ENCODE results near the gene PSMB8.

PSMB8 gene

DNA sequence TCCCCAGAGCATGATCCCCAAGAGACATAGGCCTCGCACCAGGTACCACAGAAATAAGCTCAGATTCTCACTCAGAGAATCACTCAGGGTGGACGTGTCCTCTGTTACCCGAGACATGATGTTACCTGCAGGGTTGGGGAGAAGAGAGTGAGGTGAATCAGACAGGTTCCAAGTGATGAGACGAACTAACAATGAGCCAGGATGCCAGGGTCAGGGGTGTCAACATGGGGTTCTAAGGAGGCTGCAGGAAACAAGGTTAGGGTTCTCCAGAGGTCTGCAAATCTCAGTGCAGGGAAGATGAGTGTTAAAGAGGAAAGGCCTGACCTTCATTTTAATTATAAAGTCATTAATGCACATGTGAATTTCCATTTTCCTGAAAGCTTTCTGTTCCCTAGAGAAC is 7.2 kb upstream of the PSMB8 start:
- Histone ChIP-seq H2BK120ac (ENCODE audit: low read depth, low read length) (no peak overlapping the region), H3K18ac (ENCODE audit: low read length) (no peak overlapping the region), H3K4me2 (ENCODE audit: low read length) (no peak overlapping the region), H3K9ac (ENCODE audit: low read length) (no peak overlapping the region), H2BK15ac (replicated peaks; ENCODE audit: low read depth) (no peak overlapping the region), H4K8ac (ENCODE audit: low read depth, low read length) (no peak overlapping the region), H2AK5ac (ENCODE audit: low read length) (no peak overlapping the region), H3K79me2 (ENCODE audit: control insufficient read depth, insufficient read depth, low read length) (no peaks in the 10 kb centered on the region), H2BK5ac (ENCODE audit: low read length) (no peak overlapping the region), H4K5ac (ENCODE audit: low read length) (no peak overlapping the region), H3K27me3 (ENCODE audit: insufficient read depth, low read length, poor library complexity) (peaks cover 25% of the 10 kb centered on the region), H3K56ac (ENCODE audit: low read length) (no peak overlapping the region), H3K23ac (ENCODE audit: low read length) (no peak overlapping the region), H3K4ac (ENCODE audit: low read depth, low read length) (no peak overlapping the region), H3K79me1 (ENCODE audit: low read length) (no peaks in the 10 kb centered on the region), H3K4me1 (ENCODE audit: control insufficient read depth, low read depth, low read length) (no peaks in the 10 kb centered on the region), H3K27ac (ENCODE audit: low read depth, low read length) (no peak overlapping the region), H3K36me3 (ENCODE audit: control insufficient read depth, insufficient read depth, low read length) (no peaks in the 10 kb centered on the region), H3K4me3 (ENCODE audit: low read length) (no peak overlapping the region)
- DNase-seq, result no peak
- WGBS (ENCODE audit: extremely low coverage, insufficient coverage, low lambda C conversion rate), result no CpG with 5 or more reads among the region's 4 CpGs

DNA sequence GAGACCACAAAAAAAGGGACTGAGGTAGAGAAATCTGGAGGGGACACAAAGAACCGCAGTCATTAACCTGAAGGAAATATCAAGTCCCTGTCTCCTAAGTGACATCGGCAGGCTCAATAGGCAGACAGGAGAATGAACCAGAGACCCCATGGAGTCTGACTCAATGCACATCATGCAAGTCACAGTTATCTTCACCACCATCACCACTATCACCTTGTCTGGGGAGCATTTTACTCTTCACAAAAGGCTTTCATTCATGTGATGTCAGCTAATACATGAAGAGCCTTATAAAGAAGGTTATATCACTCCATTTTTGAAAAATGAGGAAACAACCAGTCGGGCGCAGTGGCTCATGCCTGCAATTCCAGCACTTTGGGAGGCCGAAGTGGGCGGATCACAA is 5.3 kb upstream of the PSMB8 start:
- no peaks in the 10 kb centered on the region for H3K79me1 ChIP-seq (ENCODE audit: low read length)
- H3K79me2 ChIP-seq (ENCODE audit: control insufficient read depth, insufficient read depth, low read length), result no peaks in the 10 kb centered on the region
- no peak overlapping the region for H3K27ac ChIP-seq (ENCODE audit: low read depth, low read length)
- no peak overlapping the region for H3K4ac ChIP-seq (ENCODE audit: low read depth, low read length)
- no peak overlapping the region for H3K4me3 ChIP-seq (ENCODE audit: low read length)
- no peak for DNase-seq
- H3K56ac ChIP-seq (ENCODE audit: low read length), result no peak overlapping the region
- no peak overlapping the region for H3K4me2 ChIP-seq (ENCODE audit: low read length)
- no peak overlapping the region for H3K9ac ChIP-seq (ENCODE audit: low read length)
- H4K5ac ChIP-seq (ENCODE audit: low read length), result no peak overlapping the region
- no peak overlapping the region for H3K23ac ChIP-seq (ENCODE audit: low read length)
- H3K36me3 ChIP-seq (ENCODE audit: control insufficient read depth, insufficient read depth, low read length), result no peaks in the 10 kb centered on the region
- no peaks in the 10 kb centered on the region for H3K4me1 ChIP-seq (ENCODE audit: control insufficient read depth, low read depth, low read length)
- no peak overlapping the region for H2AK5ac ChIP-seq (ENCODE audit: low read length)
- no peak overlapping the region for H4K8ac ChIP-seq (ENCODE audit: low read depth, low read length)
- H3K18ac ChIP-seq (ENCODE audit: low read length), result no peak overlapping the region
- no peak overlapping the region for H2BK5ac ChIP-seq (ENCODE audit: low read length)
- no peak overlapping the region for H2BK15ac ChIP-seq (replicated peaks; ENCODE audit: low read depth)
- no peak overlapping the region for H2BK120ac ChIP-seq (ENCODE audit: low read depth, low read length)
- H3K27me3 ChIP-seq (ENCODE audit: insufficient read depth, low read length, poor library complexity), result peaks cover 14% of the 10 kb centered on the region
- no CpG with 5 or more reads among the region's 6 CpGs for WGBS (ENCODE audit: extremely low coverage, insufficient coverage, low lambda C conversion rate)

DNA sequence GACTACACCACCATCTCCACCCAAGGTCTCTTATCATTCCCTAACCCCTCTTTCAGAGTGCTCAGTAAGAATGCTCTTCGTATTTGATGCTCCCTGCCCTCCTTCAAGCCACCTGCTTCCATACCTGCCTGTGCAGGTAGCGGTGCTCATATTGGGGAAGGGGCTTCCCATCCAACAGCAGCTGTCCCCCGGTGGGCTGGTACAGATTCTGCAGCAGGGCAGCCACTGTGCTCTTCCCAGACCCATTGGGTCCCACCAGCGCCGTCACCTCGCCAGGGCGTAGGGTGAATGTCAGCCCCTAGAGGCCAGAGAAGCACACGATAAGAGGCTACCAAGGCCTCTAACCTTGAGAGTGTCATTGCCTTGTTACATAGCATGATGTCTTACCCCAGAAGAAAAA is 3.9 kb upstream of the PSMB8 start:
- no peak overlapping the region for H2BK5ac ChIP-seq (ENCODE audit: low read length)
- no peak overlapping the region for H3K9ac ChIP-seq (ENCODE audit: low read length)
- H3K79me2 ChIP-seq (ENCODE audit: control insufficient read depth, insufficient read depth, low read length), result no peaks in the 10 kb centered on the region
- H3K79me1 ChIP-seq (ENCODE audit: low read length), result no peaks in the 10 kb centered on the region
- H3K23ac ChIP-seq (ENCODE audit: low read length), result no peak overlapping the region
- no peak overlapping the region for H2AK5ac ChIP-seq (ENCODE audit: low read length)
- H3K4ac ChIP-seq (ENCODE audit: low read depth, low read length), result no peak overlapping the region
- H3K36me3 ChIP-seq (ENCODE audit: control insufficient read depth, insufficient read depth, low read length), result no peaks in the 10 kb centered on the region
- no peaks in the 10 kb centered on the region for H3K4me1 ChIP-seq (ENCODE audit: control insufficient read depth, low read depth, low read length)
- no peak overlapping the region for H3K27ac ChIP-seq (ENCODE audit: low read depth, low read length)
- H3K4me2 ChIP-seq (ENCODE audit: low read length), result no peak overlapping the region
- no peak overlapping the region for H4K5ac ChIP-seq (ENCODE audit: low read length)
- H4K8ac ChIP-seq (ENCODE audit: low read depth, low read length), result no peak overlapping the region
- peaks cover 15% of the 10 kb centered on the region for H3K27me3 ChIP-seq (ENCODE audit: insufficient read depth, low read length, poor library complexity)
- H2BK15ac ChIP-seq (replicated peaks; ENCODE audit: low read depth), result no peak overlapping the region
- no peak overlapping the region for H2BK120ac ChIP-seq (ENCODE audit: low read depth, low read length)
- no peak for DNase-seq
- WGBS (ENCODE audit: extremely low coverage, insufficient coverage, low lambda C conversion rate), result no CpG with 5 or more reads among the region's 8 CpGs
- H3K18ac ChIP-seq (ENCODE audit: low read length), result no peak overlapping the region
- H3K4me3 ChIP-seq (ENCODE audit: low read length), result no peak overlapping the region
- no peak overlapping the region for H3K56ac ChIP-seq (ENCODE audit: low read length)

GRCh38 chr6:32847004-32847403 is 3.2 kb upstream of the PSMB8 start:
- no peak overlapping the region for H3K23ac ChIP-seq (ENCODE audit: low read length)

GRCh38 chr6:32845384-32845884 is 1.6 kb upstream of the PSMB8 start:
- Histone ChIP-seq H3K56ac (ENCODE audit: low read length) (no peak overlapping the region), H2BK120ac (ENCODE audit: low read depth, low read length) (no peak overlapping the region), H3K79me2 (ENCODE audit: control insufficient read depth, insufficient read depth, low read length) (no peaks in the 10 kb centered on the region), H2BK5ac (ENCODE audit: low read length) (no peak overlapping the region), H3K4me1 (ENCODE audit: control insufficient read depth, low read depth, low read length) (no peaks in the 10 kb centered on the region), H3K4me3 (ENCODE audit: low read length) (no peak overlapping the region), H3K36me3 (ENCODE audit: control insufficient read depth, insufficient read depth, low read length) (no peaks in the 10 kb centered on the region), H3K79me1 (ENCODE audit: low read length) (no peaks in the 10 kb centered on the region), H3K27ac (ENCODE audit: low read depth, low read length) (no peak overlapping the region), H4K5ac (ENCODE audit: low read length) (no peak overlapping the region), H3K23ac (ENCODE audit: low read length) (no peak overlapping the region), H3K4ac (ENCODE audit: low read depth, low read length) (no peak overlapping the region), H2BK15ac (replicated peaks; ENCODE audit: low read depth) (no peak overlapping the region), H4K8ac (ENCODE audit: low read depth, low read length) (no peak overlapping the region), H3K4me2 (ENCODE audit: low read length) (no peak overlapping the region), H2AK5ac (ENCODE audit: low read length) (no peak overlapping the region), H3K9ac (ENCODE audit: low read length) (no peak overlapping the region), H3K27me3 (ENCODE audit: insufficient read depth, low read length, poor library complexity) (peaks cover 2% of the 10 kb centered on the region), H3K18ac (ENCODE audit: low read length) (no peak overlapping the region)
- WGBS (ENCODE audit: extremely low coverage, insufficient coverage, low lambda C conversion rate), result no CpG with 5 or more reads among the region's 10 CpGs
- DNase-seq, result no peak

More at GRCh38 chr6:32847004-32847403, 3.2 kb upstream of the PSMB8 start:
- no peaks in the 10 kb centered on the region for H3K36me3 ChIP-seq (ENCODE audit: control insufficient read depth, insufficient read depth, low read length)
- H3K4me2 ChIP-seq (ENCODE audit: low read length), result no peak overlapping the region
- no peak overlapping the region for H3K27ac ChIP-seq (ENCODE audit: low read depth, low read length)
- peaks cover 9% of the 10 kb centered on the region for H3K27me3 ChIP-seq (ENCODE audit: insufficient read depth, low read length, poor library complexity)
- H3K4me1 ChIP-seq (ENCODE audit: control insufficient read depth, low read depth, low read length), result no peaks in the 10 kb centered on the region
- H3K56ac ChIP-seq (ENCODE audit: low read length), result no peak overlapping the region
- no peak overlapping the region for H4K5ac ChIP-seq (ENCODE audit: low read length)
- no peak overlapping the region for H2BK5ac ChIP-seq (ENCODE audit: low read length)
- no peak overlapping the region for H2BK15ac ChIP-seq (replicated peaks; ENCODE audit: low read depth)
- no peak overlapping the region for H3K18ac ChIP-seq (ENCODE audit: low read length)
- no peak overlapping the region for H2BK120ac ChIP-seq (ENCODE audit: low read depth, low read length)
- H3K79me2 ChIP-seq (ENCODE audit: control insufficient read depth, insufficient read depth, low read length), result no peaks in the 10 kb centered on the region
- H3K4ac ChIP-seq (ENCODE audit: low read depth, low read length), result no peak overlapping the region
- H4K8ac ChIP-seq (ENCODE audit: low read depth, low read length), result no peak overlapping the region
- no peaks in the 10 kb centered on the region for H3K79me1 ChIP-seq (ENCODE audit: low read length)
- no peak for DNase-seq
- WGBS (ENCODE audit: extremely low coverage, insufficient coverage, low lambda C conversion rate), result no CpG with 5 or more reads among the region's 10 CpGs
- H3K9ac ChIP-seq (ENCODE audit: low read length), result no peak overlapping the region
- H3K4me3 ChIP-seq (ENCODE audit: low read length), result no peak overlapping the region
- H2AK5ac ChIP-seq (ENCODE audit: low read length), result no peak overlapping the region

- Histone ChIP-seq H4K5ac (ENCODE audit: low read length) (no peak overlapping the region), H3K18ac (ENCODE audit: low read length) (no peak overlapping the region), H2AK5ac (ENCODE audit: low read length) (no peak overlapping the region), H3K79me2 (ENCODE audit: control insufficient read depth, insufficient read depth, low read length) (no peaks in the 10 kb centered on the region), H3K9ac (ENCODE audit: low read length) (peak overlapping the region; percentile 35), H2BK5ac (ENCODE audit: low read length) (no peak overlapping the region), H3K27me3 (ENCODE audit: insufficient read depth, low read length, poor library complexity) (peaks cover 2% of the 10 kb centered on the region), H2BK15ac (replicated peaks; ENCODE audit: low read depth) (no peak overlapping the region), H2BK120ac (ENCODE audit: low read depth, low read length) (no peak overlapping the region), H3K27ac (ENCODE audit: low read depth, low read length) (no peak overlapping the region), H3K36me3 (ENCODE audit: control insufficient read depth, insufficient read depth, low read length) (no peaks in the 10 kb centered on the region), H3K56ac (ENCODE audit: low read length) (peak overlapping the region; percentile 78), H3K4me2 (ENCODE audit: low read length) (peak overlapping the region; percentile 43), H3K4me1 (ENCODE audit: control insufficient read depth, low read depth, low read length) (no peaks in the 10 kb centered on the region), H3K79me1 (ENCODE audit: low read length) (no peaks in the 10 kb centered on the region), H3K4ac (ENCODE audit: low read depth, low read length) (no peak overlapping the region), H3K23ac (ENCODE audit: low read length) (no peak overlapping the region), H4K8ac (ENCODE audit: low read depth, low read length) (no peak overlapping the region), H3K4me3 (ENCODE audit: low read length) (no peak overlapping the region)
- no CpG with 5 or more reads among the region's 19 CpGs for WGBS (ENCODE audit: extremely low coverage, insufficient coverage, low lambda C conversion rate)
- no peak for DNase-seq
Measured at GRCh38 chr6:32844839-32845383, 1.1 kb upstream of the PSMB8 start.

Data from mesendoderm (in vitro differentiated cells).